Esophagus squamous epithelium (tissue), 4 donors: ENCODE results near the gene PPP2R1B.

Experiments used
- POLR2A ChIP-seq, 4 donors: fragments of 450-650 bp; IDR thresholded peaks; one replicate each; pipeline ENCODE4 v1.6.1; 2017; ENCODE audit warnings: antibody characterized with exemption in 4 of 4, mild to moderate bottlenecking in 4 of 4, moderate library complexity in 3 of 4
- TF ChIP-seq, protein P1 (sequence below), 6 experiments: fragments of 450-650 bp in 4 of 6; fragments of 200-600 bp in 2 of 6; sonication (generic) in 2 of 6; IDR thresholded peaks; one replicate each; pipeline ENCODE4 v1.5.1; 2016 to 2019; ENCODE audit warnings: antibody characterized with exemption in 6 of 6, mild to moderate bottlenecking in 4 of 6, moderate library complexity in 4 of 6

DNA sequence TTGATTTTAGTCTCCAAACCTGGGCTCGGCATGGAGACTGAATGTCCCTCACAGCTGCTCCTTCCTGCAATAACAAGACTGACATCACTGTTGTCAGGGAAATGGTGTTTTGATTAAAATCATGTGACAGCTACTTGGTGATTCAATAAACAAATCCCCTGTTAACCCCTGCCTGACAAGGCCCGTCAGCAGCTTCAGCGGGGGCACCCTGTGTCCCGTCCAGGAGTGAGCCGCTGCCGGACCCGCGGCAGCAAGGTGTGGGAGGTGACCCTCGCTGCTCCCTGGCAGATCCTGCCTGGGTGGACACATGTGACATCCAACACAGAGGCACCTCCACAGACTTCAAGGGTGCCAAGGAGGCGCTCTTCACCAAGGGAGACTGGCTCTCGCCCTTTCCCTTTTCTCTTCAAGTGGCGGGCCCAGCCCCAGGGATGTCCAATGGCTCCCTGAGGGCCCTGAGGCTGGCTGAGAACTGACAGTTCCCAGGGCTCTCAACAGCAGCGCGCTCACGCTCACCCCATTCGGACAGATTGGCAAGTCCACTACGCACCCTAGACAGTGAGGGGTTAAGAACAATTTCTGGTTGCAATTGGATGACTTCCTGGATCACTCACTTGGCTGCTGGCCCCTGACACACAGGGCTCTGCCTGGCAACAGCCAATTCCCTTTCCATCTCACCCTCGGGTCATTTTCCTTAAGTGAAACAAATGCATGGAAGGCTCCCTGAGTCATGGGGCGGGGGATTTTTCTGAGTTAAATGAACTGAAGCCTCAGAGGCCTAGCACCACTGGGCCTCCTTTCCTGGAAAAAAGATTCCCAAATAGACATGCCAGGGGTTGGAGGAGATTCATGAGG, 30.7 kb downstream of the PPP2R1B start:
- TF ChIP-seq, protein P1, sequence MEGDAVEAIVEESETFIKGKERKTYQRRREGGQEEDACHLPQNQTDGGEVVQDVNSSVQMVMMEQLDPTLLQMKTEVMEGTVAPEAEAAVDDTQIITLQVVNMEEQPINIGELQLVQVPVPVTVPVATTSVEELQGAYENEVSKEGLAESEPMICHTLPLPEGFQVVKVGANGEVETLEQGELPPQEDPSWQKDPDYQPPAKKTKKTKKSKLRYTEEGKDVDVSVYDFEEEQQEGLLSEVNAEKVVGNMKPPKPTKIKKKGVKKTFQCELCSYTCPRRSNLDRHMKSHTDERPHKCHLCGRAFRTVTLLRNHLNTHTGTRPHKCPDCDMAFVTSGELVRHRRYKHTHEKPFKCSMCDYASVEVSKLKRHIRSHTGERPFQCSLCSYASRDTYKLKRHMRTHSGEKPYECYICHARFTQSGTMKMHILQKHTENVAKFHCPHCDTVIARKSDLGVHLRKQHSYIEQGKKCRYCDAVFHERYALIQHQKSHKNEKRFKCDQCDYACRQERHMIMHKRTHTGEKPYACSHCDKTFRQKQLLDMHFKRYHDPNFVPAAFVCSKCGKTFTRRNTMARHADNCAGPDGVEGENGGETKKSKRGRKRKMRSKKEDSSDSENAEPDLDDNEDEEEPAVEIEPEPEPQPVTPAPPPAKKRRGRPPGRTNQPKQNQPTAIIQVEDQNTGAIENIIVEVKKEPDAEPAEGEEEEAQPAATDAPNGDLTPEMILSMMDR (IDR thresholded peaks at IDR 0.05): no peak
- TF ChIP-seq POLR2A (IDR thresholded peaks at IDR 0.05): peak in 2 of 4 donors; percentile 37 to 41
